C4-2B (cell line): ENCODE results near the gene TBX3.

ENCODE experiments used
- ZFX ChIP-seq: fragments of 450-650 bp; IDR thresholded peaks from 2 replicates; pipeline ENCODE4 v1.6.1; 2017
- TF ChIP-seq, protein P1 (sequence below): fragments of 450-650 bp; conservative IDR thresholded peaks from 2 replicates; pipeline ENCODE4 v1.5.1; 2017; ENCODE audit warnings: mild to moderate bottlenecking

DNA sequence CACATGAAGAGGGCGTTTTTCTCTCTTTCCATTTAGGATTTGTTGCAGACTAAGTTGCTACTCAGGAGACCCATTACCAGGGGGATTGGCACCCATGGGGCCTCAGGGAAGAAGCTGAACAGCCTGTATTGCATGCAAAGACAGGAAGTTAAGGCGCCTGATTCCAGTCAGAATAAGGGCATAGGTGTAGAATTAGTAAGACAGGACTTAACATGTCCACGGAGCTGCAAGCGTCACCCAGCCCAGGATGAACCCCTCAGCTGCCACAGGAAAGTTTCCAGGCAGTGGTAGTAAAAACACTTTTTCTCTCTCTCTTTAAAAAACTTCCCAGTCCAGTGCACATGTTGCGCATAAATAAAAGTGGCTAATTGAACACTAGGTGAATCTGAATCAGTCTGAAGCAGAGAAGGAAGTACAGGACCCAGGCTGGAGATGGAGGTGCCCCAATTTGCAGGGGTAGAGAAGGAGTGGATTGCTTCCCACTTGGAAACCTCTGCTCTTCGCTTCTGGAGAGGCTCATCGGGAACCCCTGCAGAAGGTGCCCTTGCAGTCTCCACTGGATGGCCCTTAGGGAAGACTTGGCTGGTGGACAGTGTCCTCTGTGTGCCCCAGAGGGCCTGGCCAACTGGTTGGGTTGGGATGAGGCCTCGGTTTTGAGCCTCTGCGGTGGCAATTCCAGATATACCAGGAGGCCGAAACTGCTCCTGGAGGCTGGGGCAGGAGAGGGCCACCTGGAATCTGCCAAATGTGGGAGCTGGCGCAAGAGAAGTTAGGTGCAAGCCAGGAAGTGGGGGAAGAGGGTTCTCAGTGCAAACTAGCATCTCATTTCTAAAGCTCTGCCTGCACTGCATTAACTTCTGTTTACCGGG, 10.7 kb upstream of the TBX3 start:
- TF ChIP-seq, protein P1, sequence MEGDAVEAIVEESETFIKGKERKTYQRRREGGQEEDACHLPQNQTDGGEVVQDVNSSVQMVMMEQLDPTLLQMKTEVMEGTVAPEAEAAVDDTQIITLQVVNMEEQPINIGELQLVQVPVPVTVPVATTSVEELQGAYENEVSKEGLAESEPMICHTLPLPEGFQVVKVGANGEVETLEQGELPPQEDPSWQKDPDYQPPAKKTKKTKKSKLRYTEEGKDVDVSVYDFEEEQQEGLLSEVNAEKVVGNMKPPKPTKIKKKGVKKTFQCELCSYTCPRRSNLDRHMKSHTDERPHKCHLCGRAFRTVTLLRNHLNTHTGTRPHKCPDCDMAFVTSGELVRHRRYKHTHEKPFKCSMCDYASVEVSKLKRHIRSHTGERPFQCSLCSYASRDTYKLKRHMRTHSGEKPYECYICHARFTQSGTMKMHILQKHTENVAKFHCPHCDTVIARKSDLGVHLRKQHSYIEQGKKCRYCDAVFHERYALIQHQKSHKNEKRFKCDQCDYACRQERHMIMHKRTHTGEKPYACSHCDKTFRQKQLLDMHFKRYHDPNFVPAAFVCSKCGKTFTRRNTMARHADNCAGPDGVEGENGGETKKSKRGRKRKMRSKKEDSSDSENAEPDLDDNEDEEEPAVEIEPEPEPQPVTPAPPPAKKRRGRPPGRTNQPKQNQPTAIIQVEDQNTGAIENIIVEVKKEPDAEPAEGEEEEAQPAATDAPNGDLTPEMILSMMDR, result no peak
- no peak for TF ChIP-seq ZFX
